Measurements from ENCODE around the gene MR1. TPM values are rescaled to one million over a fixed set of nuclear protein-coding genes. Genes with fewer than 3 reads are reported as not detected.

The MR1 gene
- total RNA-seq, 4 donors from 2014 or later = 9.1 to 21.8 (median 13.8) TPM

- Histone ChIP-seq H3K36me3 (no peaks in the 10 kb centered on the region), H3K4me1 (peaks cover 33 to 79% (median 33%) of the 10 kb centered on the region in 3 donors), H3K27me3 (no peaks in the 10 kb centered on the region), H3K27ac (no peak overlapping the region), H3K9me3 (no peaks in the 10 kb centered on the region), H3K4me3 (no peak overlapping the region)
- WGBS, 2 donors = 0 to 20% methylated on average over 1 to 2 of the region's 2 CpGs
- no peak for DNase-seq
- intact Hi-C loops (cut with DNase I) = no loop called here
- TF ChIP-seq, protein P1, sequence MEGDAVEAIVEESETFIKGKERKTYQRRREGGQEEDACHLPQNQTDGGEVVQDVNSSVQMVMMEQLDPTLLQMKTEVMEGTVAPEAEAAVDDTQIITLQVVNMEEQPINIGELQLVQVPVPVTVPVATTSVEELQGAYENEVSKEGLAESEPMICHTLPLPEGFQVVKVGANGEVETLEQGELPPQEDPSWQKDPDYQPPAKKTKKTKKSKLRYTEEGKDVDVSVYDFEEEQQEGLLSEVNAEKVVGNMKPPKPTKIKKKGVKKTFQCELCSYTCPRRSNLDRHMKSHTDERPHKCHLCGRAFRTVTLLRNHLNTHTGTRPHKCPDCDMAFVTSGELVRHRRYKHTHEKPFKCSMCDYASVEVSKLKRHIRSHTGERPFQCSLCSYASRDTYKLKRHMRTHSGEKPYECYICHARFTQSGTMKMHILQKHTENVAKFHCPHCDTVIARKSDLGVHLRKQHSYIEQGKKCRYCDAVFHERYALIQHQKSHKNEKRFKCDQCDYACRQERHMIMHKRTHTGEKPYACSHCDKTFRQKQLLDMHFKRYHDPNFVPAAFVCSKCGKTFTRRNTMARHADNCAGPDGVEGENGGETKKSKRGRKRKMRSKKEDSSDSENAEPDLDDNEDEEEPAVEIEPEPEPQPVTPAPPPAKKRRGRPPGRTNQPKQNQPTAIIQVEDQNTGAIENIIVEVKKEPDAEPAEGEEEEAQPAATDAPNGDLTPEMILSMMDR (IDR thresholded peaks at IDR 0.05) = no peak
- no peak for TF ChIP-seq POLR2A (IDR thresholded peaks at IDR 0.05)
These were observed 73.9 kb downstream of the MR1 start for GRCh38 chr1:181107711-181108110.

DNA sequence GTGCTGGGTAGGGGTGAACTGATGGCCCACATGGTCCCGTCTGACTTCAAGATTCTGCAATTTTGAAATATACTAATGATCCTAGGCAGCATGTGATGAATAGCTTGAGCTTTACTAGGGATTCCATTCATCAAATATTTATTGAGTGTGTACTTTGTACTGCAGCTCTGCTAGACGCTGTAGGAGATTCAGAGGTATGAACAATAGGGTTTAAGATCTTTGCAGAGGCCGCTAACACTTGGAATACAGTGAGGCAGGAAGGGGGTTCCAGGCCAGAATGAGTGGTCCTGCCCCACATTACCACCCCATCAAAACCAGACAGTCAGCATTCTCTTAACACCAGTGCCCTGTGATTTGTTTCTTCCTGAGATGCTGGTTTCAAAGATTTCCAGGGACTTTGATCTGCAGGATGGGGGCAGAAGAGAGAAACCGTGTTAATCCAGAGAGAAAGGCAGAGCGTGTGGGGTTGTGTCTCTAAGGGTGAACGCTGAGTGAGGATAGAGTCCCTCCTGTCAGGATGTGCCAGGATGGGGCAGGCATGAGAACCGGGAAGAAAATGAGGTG, 74.6 kb downstream of the MR1 start:
- intact Hi-C loops (cut with DNase I) = no loop called here
- Histone ChIP-seq H3K36me3 (no peaks in the 10 kb centered on the region), H3K27me3 (no peaks in the 10 kb centered on the region), H3K9me3 (no peaks in the 10 kb centered on the region), H3K27ac (no peak overlapping the region), H3K4me3 (no peak overlapping the region), H3K4me1 (peaks cover 39 to 79% (median 40%) of the 10 kb centered on the region in 3 donors)
- DNase-seq = no peak
- TF ChIP-seq, protein P1 (IDR thresholded peaks at IDR 0.05) = no peak
- no peak for TF ChIP-seq POLR2A (IDR thresholded peaks at IDR 0.05)
- WGBS, 2 donors = 69 to 70% methylated on average over 7 of the region's 7 CpGs

GRCh38 chr1:181110013-181110412, 76.2 kb downstream of the MR1 start:
- Histone ChIP-seq H3K9me3 (no peaks in the 10 kb centered on the region), H3K4me1 (peaks cover 32 to 79% (median 36%) of the 10 kb centered on the region in 3 donors), H3K27me3 (no peaks in the 10 kb centered on the region), H3K4me3 (no peak overlapping the region), H3K27ac (no peak overlapping the region), H3K36me3 (no peaks in the 10 kb centered on the region)
- TF ChIP-seq POLR2A (IDR thresholded peaks at IDR 0.05) = no peak
- TF ChIP-seq, protein P1 (IDR thresholded peaks at IDR 0.05) = no peak
- intact Hi-C loops (cut with DNase I) = no loop called here
- no peak for DNase-seq
- WGBS, 2 donors = 79 to 94% methylated on average over 2 of the region's 2 CpGs

Other genes starting within 250 kb of the MR1 start
- gene KIAA1614, start 121.1 kb upstream of the MR1 start, total RNA-seq = 1 to 10 TPM in 2 of 4 donors, under 1 TPM in 2; 0.66 to 7.6 (median 2.8) TPM
- gene STX6, start 11.1 kb upstream of the MR1 start, total RNA-seq = 10 to 100 TPM; 32.4 to 40.2 (median 35.0) TPM
- 10 to 100 TPM; 21.6 to 40.6 (median 26.5) TPM for gene IER5, start 54.7 kb downstream of the MR1 start, total RNA-seq